Activated naive CD8-positive, alpha-beta T cell treated with anti-CD3 and anti-CD28 coated beads for 36 hours (primary cell): ENCODE results near the gene SMOC2. TPM values are rescaled to one million over a fixed set of nuclear protein-coding genes. Genes with fewer than 3 reads are reported as not detected.
"Not testable (repeated sequence)": the region's sequence is repeated elsewhere in the genome, so short reads cannot be mapped to it uniquely, and the experiment has no call there.

Source experiments
- DNase-seq: peaks from one replicate; pipeline ENCODE4 v3.0.0; 2021
- H3K27ac Mint-ChIP-seq: one replicate; pipeline ENCODE4 v1.8.0; 2022; ENCODE audit warnings: mild to moderate bottlenecking, moderate library complexity, mixed read lengths
- H3K27me3 Mint-ChIP-seq: one replicate; pipeline ENCODE4 v1.8.0; 2022; ENCODE audit warnings: mild to moderate bottlenecking, mixed read lengths
- H3K36me3 Mint-ChIP-seq: one replicate; pipeline ENCODE4 v1.8.0; 2021; ENCODE audit warnings: mild to moderate bottlenecking, mixed read lengths
- H3K4me1 Mint-ChIP-seq: one replicate; pipeline ENCODE4 v1.8.0; 2021; ENCODE audit warnings: mixed read lengths
- H3K4me3 Mint-ChIP-seq: one replicate; pipeline ENCODE4 v1.8.0; 2022; ENCODE audit warnings: mild to moderate bottlenecking, moderate library complexity, mixed read lengths
- H3K9me3 Mint-ChIP-seq: one replicate; pipeline ENCODE4 v1.8.0; 2022; ENCODE audit warnings: mixed read lengths
- total RNA-seq, 2 experiments: library from RNA; stranded (reverse); gene quantifications; one replicate each; pipeline ENCODE4 v1.2.3, GENCODE V29; 2021

Gene SMOC2
- total RNA-seq, 2 experiments from 2014 or later: not detected

DNA sequence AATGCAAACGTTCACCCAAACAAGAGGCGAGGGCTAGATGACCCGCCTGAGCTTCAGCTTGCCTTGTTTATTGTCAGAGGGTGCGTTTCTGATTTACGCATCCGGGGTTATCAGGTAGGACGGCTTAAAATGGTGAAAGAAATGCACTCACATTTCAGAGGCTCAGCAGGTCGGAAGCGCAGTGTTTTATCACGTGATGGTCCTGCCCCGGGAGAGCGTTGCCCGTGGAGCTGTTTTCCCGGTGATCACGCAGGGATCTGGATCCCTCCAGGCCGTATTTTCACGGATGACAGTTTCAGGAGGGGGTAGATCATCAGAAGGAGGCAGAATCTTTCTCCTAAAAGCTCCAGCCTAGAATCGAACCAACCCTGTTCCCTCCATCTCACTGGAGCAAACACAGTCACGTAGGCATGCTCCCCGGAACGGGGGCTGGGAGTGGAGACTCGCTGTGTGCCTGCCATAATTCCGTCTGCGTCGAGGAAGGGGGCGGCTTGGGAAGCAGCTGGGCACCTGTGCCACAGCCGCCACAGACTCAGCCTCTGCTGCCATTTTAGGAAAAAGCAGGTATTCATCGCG is 121.7 kb downstream of the SMOC2 start:
- Mint-ChIP-seq H3K9me3 (peaks cover 2% of the 10 kb centered on the region), H3K27ac (no peak overlapping the region), H3K36me3 (no peaks in the 10 kb centered on the region), H3K27me3 (peaks cover 15% of the 10 kb centered on the region), H3K4me3 (no peak overlapping the region), H3K4me1 (no peaks in the 10 kb centered on the region)
- no peak for DNase-seq

DNA sequence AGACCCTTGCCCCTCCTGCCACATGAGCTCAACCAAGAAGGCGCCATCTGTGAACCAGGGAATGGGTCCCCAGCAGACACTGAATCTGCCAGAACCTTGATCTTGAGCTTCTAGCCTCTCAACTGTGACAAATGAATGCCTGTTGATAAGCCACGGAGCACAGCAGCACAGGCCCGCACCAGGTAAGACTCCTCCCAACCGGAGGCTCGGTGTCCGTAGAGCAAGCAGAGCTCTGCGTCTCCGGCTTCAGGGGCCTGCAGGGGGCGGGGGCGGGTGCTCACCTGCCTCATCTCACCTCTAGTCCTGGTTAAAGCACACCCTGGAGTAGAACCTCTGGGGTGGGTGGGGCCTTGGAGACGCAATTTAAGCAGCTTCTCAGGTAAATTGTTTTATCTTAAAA is 122.7 kb downstream of the SMOC2 start:
- Mint-ChIP-seq H3K27me3 (peaks cover 15% of the 10 kb centered on the region), H3K4me3 (no peak overlapping the region), H3K4me1 (no peaks in the 10 kb centered on the region), H3K9me3 (peaks cover 2% of the 10 kb centered on the region), H3K36me3 (no peaks in the 10 kb centered on the region), H3K27ac (no peak overlapping the region)
- DNase-seq: no peak

DNA sequence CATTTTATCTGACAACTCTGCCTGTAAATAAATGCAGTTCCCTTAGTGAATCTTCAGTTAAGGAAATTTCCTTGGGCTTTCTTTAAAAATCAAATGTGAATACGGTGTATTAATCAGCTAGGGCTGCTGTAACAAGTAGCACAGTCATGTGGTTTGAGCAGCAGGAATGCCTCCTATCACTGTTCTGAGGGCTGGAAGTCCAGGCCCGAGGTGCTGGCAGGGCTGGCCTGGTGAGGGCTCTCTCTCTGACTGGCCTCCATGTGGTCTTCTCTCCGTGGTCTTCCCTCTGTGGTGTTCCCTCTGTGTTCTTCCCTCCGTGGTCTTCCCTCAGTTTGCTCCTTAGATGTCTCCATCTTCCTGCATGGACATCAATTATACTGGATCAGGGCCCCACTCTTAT is 124.1 kb downstream of the SMOC2 start:
- no peak for DNase-seq

GRCh38 chr6:168570211-168570610 is 129.2 kb downstream of the SMOC2 start:
- peaks cover 21% of the 10 kb centered on the region for H3K27me3 Mint-ChIP-seq
- DNase-seq: no peak
- H3K27ac Mint-ChIP-seq: no peak overlapping the region
- H3K4me3 Mint-ChIP-seq: no peak overlapping the region
- H3K4me1 Mint-ChIP-seq: no peaks in the 10 kb centered on the region
- H3K9me3 Mint-ChIP-seq: peaks cover 1% of the 10 kb centered on the region
- H3K36me3 Mint-ChIP-seq: no peaks in the 10 kb centered on the region

More for the DNA sequence above, 124.1 kb downstream of the SMOC2 start:
- Mint-ChIP-seq H3K27me3 (peaks cover 21% of the 10 kb centered on the region), H3K4me3 (no peak overlapping the region), H3K27ac (no peak overlapping the region), H3K9me3 (peaks cover 2% of the 10 kb centered on the region), H3K4me1 (no peaks in the 10 kb centered on the region), H3K36me3 (no peaks in the 10 kb centered on the region)

GRCh38 chr6:168571268-168571667 is 130.3 kb downstream of the SMOC2 start:
- Mint-ChIP-seq H3K9me3 (no peaks in the 10 kb centered on the region), H3K27ac (no peak overlapping the region), H3K36me3 (no peaks in the 10 kb centered on the region), H3K27me3 (peaks cover 17% of the 10 kb centered on the region), H3K4me3 (no peak overlapping the region), H3K4me1 (no peaks in the 10 kb centered on the region)
- DNase-seq: no peak

DNA sequence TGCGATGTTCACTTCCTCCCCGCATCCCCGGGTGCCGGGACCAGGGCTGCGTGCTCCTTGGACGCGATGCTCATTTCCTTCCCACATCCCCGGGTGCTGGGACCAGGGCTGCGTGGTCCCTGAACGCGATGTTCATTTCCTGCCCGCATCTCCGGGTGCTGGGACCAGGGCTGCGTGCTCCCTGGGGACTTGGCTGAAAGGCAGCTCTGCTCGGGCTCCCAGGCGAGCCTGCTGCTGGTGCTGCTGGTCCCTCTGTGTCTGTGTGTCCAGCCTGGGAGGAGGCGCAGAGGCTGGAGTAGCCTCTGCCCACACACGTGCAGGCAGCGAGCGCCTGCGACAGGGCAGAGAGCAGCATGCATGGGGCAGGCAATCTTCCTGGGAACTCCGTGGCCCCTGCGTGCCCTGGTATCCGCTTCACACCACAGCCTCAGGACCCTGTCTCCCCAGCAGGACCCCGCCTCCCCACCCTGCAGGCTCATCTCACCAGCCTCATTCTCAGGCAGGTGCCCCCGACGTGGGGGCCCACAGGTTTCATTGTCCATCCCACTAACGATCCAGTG is 132.4 kb downstream of the SMOC2 start:
- not testable (repeated sequence) for H3K4me1 Mint-ChIP-seq, H3K4me3 Mint-ChIP-seq, H3K27ac Mint-ChIP-seq, DNase-seq, H3K9me3 Mint-ChIP-seq, H3K36me3 Mint-ChIP-seq
- H3K27me3 Mint-ChIP-seq: peaks cover 11% of the 10 kb centered on the region

DNA sequence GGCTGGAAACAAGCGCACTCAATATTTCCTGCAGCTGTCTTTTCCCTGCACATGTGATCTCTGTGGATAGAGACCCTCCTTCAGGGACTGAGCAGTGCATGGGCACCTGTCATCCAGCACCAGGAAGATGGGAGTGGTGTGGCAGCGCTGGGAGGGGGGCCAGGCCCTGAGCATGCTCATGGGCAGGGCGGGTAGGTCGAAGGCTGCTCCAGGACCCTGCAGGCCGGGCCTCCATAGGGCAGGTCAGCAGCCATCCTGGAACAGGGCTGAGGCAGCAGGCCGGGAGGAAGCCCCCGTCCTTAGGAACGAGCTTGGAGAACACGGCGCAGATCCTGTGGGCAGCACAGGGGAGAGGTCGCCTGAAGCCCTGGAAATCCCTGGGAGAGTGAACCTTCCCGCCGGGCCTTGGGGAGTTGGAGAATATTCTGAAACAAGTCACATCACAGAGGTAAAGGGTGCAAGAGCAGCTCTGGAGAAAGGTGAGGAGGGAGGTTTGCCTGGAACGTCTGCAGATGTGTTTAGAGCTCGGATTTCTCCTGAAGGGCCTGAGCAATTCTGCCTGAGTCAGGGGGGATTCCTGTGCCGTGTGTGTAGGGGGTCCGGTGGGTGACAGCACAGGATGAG is 133.2 kb downstream of the SMOC2 start:
- Mint-ChIP-seq H3K36me3 (no peaks in the 10 kb centered on the region), H3K27ac (no peak overlapping the region), H3K4me3 (no peak overlapping the region), H3K27me3 (peaks cover 11% of the 10 kb centered on the region), H3K9me3 (no peaks in the 10 kb centered on the region), H3K4me1 (no peaks in the 10 kb centered on the region)
- no peak for DNase-seq

DNA sequence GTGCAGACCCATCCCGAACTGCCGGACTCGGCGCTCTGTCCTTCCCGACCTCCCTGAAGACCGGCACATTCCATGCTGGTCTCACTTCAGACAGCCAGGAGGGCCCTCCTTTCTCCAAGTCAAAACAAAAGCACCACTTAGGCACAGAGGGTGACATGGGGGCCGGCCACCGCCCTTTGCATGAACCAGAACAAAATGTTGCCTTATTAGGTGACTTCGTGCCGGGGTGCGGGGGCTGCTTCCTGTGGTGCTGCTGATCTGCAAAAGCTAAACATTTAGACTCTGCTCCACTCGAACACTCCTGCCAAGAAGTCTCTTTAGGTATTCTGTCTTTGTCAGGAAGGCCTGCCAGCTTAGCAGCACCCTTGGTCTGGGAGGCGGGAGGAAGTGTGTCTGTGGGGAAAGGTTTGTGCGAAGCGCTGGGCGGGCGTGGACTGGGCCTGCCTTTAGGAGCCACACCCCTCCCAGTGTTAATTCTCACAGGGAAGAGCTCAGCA is 133.8 kb downstream of the SMOC2 start:
- Mint-ChIP-seq H3K27ac (no peak overlapping the region), H3K27me3 (peaks cover 8% of the 10 kb centered on the region), H3K36me3 (no peaks in the 10 kb centered on the region), H3K4me1 (no peaks in the 10 kb centered on the region), H3K4me3 (no peak overlapping the region), H3K9me3 (no peaks in the 10 kb centered on the region)
- DNase-seq: no peak

DNA sequence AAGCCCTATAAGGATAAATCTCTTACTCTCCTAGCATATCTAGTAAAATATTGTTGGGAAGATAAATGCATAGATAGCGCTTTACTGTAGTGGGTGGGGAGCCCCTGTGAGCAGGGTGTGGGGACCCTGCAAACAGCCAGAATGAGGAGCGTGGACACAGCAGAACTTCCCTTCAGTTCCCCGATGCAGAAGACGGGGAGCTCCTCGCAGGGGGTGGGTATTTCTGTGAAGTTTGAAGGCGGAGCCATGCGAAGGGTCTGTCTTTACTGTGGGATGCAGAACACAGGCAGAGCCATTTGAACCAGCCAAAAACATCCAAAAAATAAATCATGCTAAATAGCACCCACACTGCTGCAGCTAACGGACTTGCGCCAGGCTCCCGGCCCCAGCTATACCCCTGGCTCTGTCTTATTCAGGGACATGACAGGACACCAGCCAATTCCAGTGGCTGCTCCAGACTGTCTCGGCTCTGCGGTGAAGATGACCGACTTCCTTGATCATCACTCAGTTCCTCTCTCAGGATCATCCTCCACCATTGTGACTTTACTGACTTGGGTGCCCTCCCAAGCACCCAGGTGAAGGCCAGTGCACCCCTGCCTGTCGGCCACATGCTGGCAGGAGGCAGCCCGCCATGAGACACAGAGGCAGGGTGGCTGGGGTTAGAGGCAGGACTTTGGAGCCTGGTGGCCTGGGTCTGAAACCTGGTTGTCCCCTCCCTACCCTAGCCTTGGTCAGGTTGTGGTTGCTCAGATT is 134.5 kb downstream of the SMOC2 start:
- H3K36me3 Mint-ChIP-seq: no peaks in the 10 kb centered on the region
- H3K27me3 Mint-ChIP-seq: peaks cover 5% of the 10 kb centered on the region

DNA sequence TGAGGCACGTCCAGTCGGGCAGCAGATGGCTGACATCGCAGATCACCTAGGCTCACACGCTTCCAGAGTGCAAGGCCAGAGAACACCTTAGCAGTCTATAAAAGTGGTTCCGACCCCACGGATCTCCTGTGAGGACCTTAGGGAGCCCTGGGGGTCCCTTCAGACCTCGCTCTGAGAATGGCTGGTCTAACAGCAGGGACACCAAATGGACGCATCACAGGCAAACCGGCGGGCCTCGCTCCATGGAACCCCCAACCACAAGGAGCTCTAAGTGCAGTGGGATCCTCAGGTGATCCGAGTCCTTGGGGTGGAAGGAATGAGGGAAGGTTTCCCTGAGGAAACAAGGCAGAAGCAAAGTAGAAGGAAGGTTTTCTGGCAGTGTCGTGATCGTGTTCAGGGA is 135.4 kb downstream of the SMOC2 start:
- DNase-seq: no peak
- H3K27ac Mint-ChIP-seq: no peak overlapping the region
- no peaks in the 10 kb centered on the region for H3K36me3 Mint-ChIP-seq
- no peak overlapping the region for H3K4me3 Mint-ChIP-seq
- no peaks in the 10 kb centered on the region for H3K4me1 Mint-ChIP-seq
- no peaks in the 10 kb centered on the region for H3K27me3 Mint-ChIP-seq
- no peaks in the 10 kb centered on the region for H3K9me3 Mint-ChIP-seq

More for the DNA sequence above, 134.5 kb downstream of the SMOC2 start:
- Mint-ChIP-seq H3K4me1 (no peaks in the 10 kb centered on the region), H3K4me3 (no peak overlapping the region), H3K27ac (no peak overlapping the region), H3K9me3 (no peaks in the 10 kb centered on the region)
- no peak for DNase-seq

- Mint-ChIP-seq H3K9me3 (no peaks in the 10 kb centered on the region), H3K27ac (no peak overlapping the region), H3K4me3 (no peak overlapping the region), H3K4me1 (no peaks in the 10 kb centered on the region), H3K27me3 (peaks cover 3% of the 10 kb centered on the region), H3K36me3 (no peaks in the 10 kb centered on the region)
- no peak for DNase-seq
Measured at GRCh38 chr6:168577496-168577895, 136.5 kb downstream of the SMOC2 start.

GRCh38 chr6:168578036-168578435 is 137.1 kb downstream of the SMOC2 start:
- Mint-ChIP-seq H3K36me3 (no peaks in the 10 kb centered on the region), H3K4me3 (no peak overlapping the region), H3K27ac (no peak overlapping the region), H3K27me3 (peaks cover 3% of the 10 kb centered on the region), H3K9me3 (no peaks in the 10 kb centered on the region), H3K4me1 (no peaks in the 10 kb centered on the region)
- DNase-seq: no peak

- Mint-ChIP-seq H3K9me3 (no peaks in the 10 kb centered on the region), H3K27me3 (peaks cover 6% of the 10 kb centered on the region), H3K36me3 (no peaks in the 10 kb centered on the region), H3K4me1 (no peaks in the 10 kb centered on the region), H3K27ac (no peak overlapping the region), H3K4me3 (no peak overlapping the region)
- no peak for DNase-seq
Measured at GRCh38 chr6:168581236-168581635, 140.3 kb downstream of the SMOC2 start.

GRCh38 chr6:168581706-168582105 is 140.7 kb downstream of the SMOC2 start:
- Mint-ChIP-seq H3K4me1 (no peaks in the 10 kb centered on the region), H3K36me3 (no peaks in the 10 kb centered on the region), H3K4me3 (no peak overlapping the region), H3K27ac (no peak overlapping the region), H3K9me3 (no peaks in the 10 kb centered on the region), H3K27me3 (peaks cover 6% of the 10 kb centered on the region)
- DNase-seq: no peak

- Mint-ChIP-seq H3K27ac (no peak overlapping the region), H3K9me3 (no peaks in the 10 kb centered on the region), H3K36me3 (no peaks in the 10 kb centered on the region), H3K27me3 (peaks cover 9% of the 10 kb centered on the region), H3K4me3 (no peak overlapping the region), H3K4me1 (no peaks in the 10 kb centered on the region)
- no peak for DNase-seq
Measured at GRCh38 chr6:168582571-168582981, 141.6 kb downstream of the SMOC2 start.
